ENCODE data around the gene NECTIN3.

The NECTIN3 gene

DNA sequence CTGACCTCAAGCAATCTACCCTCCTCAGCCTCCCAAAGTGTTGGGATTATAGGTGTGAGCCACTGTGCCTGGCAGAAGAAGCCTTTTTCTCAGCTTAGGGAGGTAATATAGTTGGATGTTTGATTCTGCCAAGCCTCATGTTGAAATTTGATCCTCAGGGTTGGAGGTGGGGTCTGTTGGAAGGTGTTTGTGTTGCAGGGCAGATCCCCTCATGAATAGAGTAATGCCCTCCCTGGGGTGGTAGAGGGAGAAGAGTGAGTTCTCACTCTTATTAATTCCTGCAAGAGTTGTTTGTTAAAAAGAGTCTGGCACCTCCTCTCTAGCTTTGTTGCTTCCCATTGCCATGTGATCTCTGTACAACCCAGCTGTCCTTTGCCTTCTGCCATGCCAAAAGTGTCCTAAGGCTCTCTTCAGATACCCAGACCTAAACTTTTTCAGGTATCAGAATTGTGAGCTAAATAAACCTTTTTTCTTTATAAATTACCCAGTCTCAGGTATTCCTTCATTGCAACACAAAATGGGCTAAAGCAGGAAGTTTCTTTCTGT, 16.4 kb downstream of the NECTIN3 start:
- Histone ChIP-seq H3K4me2 (ENCODE audit: low read length) (no peak overlapping the region), H3K9ac (ENCODE audit: low read depth, low read length) (no peak overlapping the region), H3K4me1 (ENCODE audit: control insufficient read depth, insufficient read depth, low read length) (no peaks in the 10 kb centered on the region), H3K4me3 (ENCODE audit: low read length) (no peak overlapping the region), H3K36me3 (ENCODE audit: insufficient read depth, low read length) (no peaks in the 10 kb centered on the region), H3K9me3 (replicated peaks; ENCODE audit: low read length) (no peaks in the 10 kb centered on the region), H3K27me3 (ENCODE audit: control insufficient read depth, insufficient read depth, low read length) (no peaks in the 10 kb centered on the region)

DNA sequence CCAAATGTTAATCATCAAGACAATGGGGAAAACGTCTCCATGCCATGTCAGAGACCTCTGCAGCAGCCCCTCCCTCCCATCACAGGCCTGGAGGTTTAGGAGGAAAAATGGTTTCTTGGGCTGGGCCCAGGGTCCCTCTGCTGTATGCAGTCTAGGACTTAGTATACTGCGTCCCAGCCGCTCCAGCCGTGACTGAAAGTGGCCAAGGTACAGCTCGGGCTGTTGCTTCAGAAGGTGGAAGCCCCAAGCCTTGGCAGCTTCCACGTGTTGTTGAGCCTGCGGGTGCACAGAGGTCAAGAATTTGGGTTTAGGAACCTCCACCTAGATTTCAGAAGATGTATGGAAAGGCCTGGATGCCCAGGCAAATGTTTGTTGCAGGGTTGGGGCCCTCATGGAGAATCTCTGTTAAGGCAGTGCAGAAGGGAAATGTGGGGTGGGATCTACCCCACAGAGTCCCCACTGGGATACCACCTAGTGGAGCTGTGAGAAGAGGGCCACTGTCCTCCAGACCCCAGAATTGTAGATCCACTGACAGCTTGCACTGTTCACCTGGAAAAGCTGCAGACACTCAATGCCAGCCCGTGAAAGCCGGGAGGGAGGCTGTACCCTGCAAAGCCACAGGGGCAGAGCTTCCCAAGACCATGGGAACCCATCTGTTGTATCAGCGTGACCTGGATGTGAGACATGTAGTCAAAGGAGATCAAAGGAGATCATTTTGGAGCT, 25.0 kb downstream of the NECTIN3 start:
- Histone ChIP-seq H3K4me2 (ENCODE audit: low read length) (no peak overlapping the region), H3K4me3 (ENCODE audit: low read length) (no peak overlapping the region), H3K27me3 (ENCODE audit: control insufficient read depth, insufficient read depth, low read length) (no peaks in the 10 kb centered on the region), H3K9ac (ENCODE audit: low read depth, low read length) (no peak overlapping the region), H3K36me3 (ENCODE audit: insufficient read depth, low read length) (no peaks in the 10 kb centered on the region), H3K9me3 (replicated peaks; ENCODE audit: low read length) (no peaks in the 10 kb centered on the region), H3K4me1 (ENCODE audit: control insufficient read depth, insufficient read depth, low read length) (no peaks in the 10 kb centered on the region)

DNA sequence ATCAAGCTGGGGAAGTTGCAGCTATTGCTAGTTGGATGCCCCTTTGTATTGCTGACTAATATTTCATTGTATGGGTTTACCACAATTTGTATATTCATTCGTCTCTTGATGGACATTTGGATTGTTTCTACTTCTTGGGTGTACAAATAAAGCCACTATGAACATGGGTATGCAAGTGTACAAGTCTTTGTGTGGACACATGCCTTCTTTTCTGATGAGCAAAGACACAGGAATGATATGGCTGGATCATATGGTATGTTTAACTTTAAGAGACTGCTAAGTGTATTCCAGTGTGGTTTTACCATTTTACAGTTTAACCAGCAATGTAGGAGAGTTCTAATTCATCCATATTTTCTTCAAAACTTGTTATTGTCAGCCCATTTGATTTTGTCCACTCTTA, 32.2 kb downstream of the NECTIN3 start:
- Histone ChIP-seq H3K4me2 (ENCODE audit: low read length) (no peak overlapping the region), H3K9ac (ENCODE audit: low read depth, low read length) (no peak overlapping the region), H3K27me3 (ENCODE audit: control insufficient read depth, insufficient read depth, low read length) (no peaks in the 10 kb centered on the region), H3K4me3 (ENCODE audit: low read length) (no peak overlapping the region), H3K36me3 (ENCODE audit: insufficient read depth, low read length) (no peaks in the 10 kb centered on the region), H3K9me3 (replicated peaks; ENCODE audit: low read length) (no peaks in the 10 kb centered on the region), H3K4me1 (ENCODE audit: control insufficient read depth, insufficient read depth, low read length) (no peaks in the 10 kb centered on the region)

DNA sequence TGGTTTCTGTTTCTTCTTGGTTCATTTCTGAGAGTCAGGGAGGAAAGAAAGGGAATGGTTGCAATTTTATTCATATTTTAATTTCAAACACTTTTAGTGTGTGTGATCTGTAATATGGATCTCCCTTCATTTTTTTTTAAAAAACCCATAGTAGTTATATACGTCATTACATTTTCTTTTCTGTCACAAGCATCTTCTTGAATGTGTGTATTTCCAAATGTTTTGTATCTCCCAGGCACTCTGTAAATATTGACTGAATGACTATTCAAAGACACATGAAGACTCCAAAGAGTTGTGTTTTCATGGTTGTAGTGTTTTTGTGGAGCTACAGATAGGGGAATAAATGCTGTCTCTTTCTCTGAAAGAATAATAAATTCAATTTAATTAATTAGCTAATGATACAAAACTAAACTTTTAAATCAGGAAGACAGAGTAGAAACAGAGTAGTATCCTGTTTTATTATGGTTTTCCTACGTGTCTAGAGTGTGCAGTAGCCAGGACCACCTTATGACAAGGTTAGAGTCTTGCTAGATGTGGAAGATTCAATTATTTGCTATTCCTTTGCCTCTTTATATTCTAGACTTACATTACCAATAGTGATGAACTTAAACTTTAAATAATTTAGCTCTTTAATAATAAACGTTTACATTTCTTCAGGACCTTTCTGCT, 35.5 kb downstream of the NECTIN3 start:
- Histone ChIP-seq H3K36me3 (ENCODE audit: insufficient read depth, low read length) (no peaks in the 10 kb centered on the region), H3K9ac (ENCODE audit: low read depth, low read length) (no peak overlapping the region), H3K27me3 (ENCODE audit: control insufficient read depth, insufficient read depth, low read length) (no peaks in the 10 kb centered on the region), H3K9me3 (replicated peaks; ENCODE audit: low read length) (no peaks in the 10 kb centered on the region), H3K4me2 (ENCODE audit: low read length) (no peak overlapping the region), H3K4me3 (ENCODE audit: low read length) (no peak overlapping the region), H3K4me1 (ENCODE audit: control insufficient read depth, insufficient read depth, low read length) (no peaks in the 10 kb centered on the region)

DNA sequence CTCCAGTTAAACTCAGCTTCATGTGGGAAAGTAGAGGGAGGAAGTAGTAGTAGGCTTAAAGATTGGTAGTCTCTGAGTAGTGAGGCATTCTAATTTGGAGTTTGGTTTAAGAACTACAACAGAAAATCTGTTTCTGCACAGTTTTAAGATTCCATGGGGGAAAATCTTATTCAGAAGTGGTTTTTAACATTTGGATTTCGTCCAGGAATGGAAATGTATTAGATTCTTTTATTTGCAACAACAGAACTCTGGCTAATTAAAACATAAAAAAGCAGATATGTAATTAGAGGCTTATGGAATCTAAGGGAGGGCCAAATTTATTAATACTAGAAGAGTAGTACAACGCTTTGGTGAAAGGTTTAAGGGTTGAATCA, 36.0 kb downstream of the NECTIN3 start:
- H3K36me3 ChIP-seq (ENCODE audit: insufficient read depth, low read length): no peaks in the 10 kb centered on the region
- H3K4me1 ChIP-seq (ENCODE audit: control insufficient read depth, insufficient read depth, low read length): peaks cover under 1% of the 10 kb centered on the region
- H3K9ac ChIP-seq (ENCODE audit: low read depth, low read length): no peak overlapping the region
- H3K4me2 ChIP-seq (ENCODE audit: low read length): no peak overlapping the region
- no peaks in the 10 kb centered on the region for H3K27me3 ChIP-seq (ENCODE audit: control insufficient read depth, insufficient read depth, low read length)
- no peak overlapping the region for H3K4me3 ChIP-seq (ENCODE audit: low read length)
- H3K9me3 ChIP-seq (replicated peaks; ENCODE audit: low read length): no peaks in the 10 kb centered on the region

DNA sequence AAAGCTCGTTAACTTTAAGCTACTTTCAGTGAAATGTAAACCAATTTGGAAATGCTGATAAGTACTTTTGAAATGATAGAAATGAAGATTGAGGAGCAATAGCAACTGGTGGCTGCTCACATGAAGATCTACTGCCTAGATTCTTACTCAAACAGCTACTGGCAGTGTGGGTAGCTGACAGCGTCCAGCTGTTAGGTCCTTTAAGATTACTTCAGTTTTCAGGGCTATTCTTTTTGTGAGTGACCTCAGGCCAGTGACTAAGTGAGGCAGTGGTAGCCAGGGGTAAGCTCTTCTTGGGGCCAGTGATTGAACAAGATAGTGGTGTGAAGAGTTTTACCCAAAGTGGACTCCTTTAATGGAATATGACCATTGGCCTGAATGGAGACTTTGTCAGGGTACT, 41.3 kb downstream of the NECTIN3 start:
- no peak overlapping the region for H3K9ac ChIP-seq (ENCODE audit: low read depth, low read length)
- H3K27me3 ChIP-seq (ENCODE audit: control insufficient read depth, insufficient read depth, low read length): no peaks in the 10 kb centered on the region
- H3K9me3 ChIP-seq (replicated peaks; ENCODE audit: low read length): no peaks in the 10 kb centered on the region
- H3K4me2 ChIP-seq (ENCODE audit: low read length): no peak overlapping the region
- H3K4me3 ChIP-seq (ENCODE audit: low read length): no peak overlapping the region
- no peaks in the 10 kb centered on the region for H3K36me3 ChIP-seq (ENCODE audit: insufficient read depth, low read length)
- peaks cover 3% of the 10 kb centered on the region for H3K4me1 ChIP-seq (ENCODE audit: control insufficient read depth, insufficient read depth, low read length)

DNA sequence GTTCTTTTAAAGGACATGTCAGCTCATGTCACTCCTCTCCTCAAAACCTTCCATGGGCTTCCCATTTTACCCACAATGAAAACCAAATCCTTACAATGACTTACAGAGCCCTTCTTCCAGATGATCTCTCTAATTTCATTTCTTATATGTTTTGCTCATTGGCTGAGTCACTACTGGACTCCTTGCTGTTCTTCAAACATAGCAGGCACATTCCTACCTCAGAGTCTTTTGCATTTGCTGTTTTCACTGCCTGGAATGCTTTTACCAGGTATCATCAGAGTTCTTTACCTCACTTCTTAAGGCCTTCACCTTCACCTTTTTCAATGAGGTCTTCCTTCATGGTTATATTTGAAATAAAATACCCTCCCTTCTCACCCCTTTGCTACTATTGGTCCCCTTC, 57.3 kb downstream of the NECTIN3 start:
- Histone ChIP-seq H3K4me2 (ENCODE audit: low read length) (no peak overlapping the region), H3K27me3 (ENCODE audit: control insufficient read depth, insufficient read depth, low read length) (no peaks in the 10 kb centered on the region), H3K4me1 (ENCODE audit: control insufficient read depth, insufficient read depth, low read length) (no peaks in the 10 kb centered on the region), H3K9me3 (replicated peaks; ENCODE audit: low read length) (no peaks in the 10 kb centered on the region), H3K4me3 (ENCODE audit: low read length) (no peak overlapping the region), H3K9ac (ENCODE audit: low read depth, low read length) (no peak overlapping the region), H3K36me3 (ENCODE audit: insufficient read depth, low read length) (peaks cover 19% of the 10 kb centered on the region)

DNA sequence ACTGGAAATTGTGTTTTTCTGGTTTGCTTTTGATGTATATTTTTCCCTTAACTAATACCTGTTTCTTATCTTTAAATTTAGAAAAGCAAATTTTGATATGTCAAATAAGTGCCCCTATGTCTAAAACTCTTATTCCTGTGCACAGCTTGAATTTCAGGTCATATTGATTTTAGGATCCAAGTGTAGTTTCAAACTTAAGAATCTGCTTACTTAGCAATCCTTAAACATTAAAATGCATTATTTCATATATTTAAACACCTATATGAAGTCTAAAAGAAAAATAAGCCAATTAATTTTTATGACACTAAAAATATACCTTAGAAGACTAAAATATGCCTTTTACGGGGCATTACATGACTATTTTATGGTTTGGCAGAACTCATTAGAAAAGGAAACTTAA, 59.2 kb downstream of the NECTIN3 start:
- Histone ChIP-seq H3K4me2 (ENCODE audit: low read length) (no peak overlapping the region), H3K36me3 (ENCODE audit: insufficient read depth, low read length) (peaks cover 23% of the 10 kb centered on the region), H3K4me3 (ENCODE audit: low read length) (no peak overlapping the region), H3K9ac (ENCODE audit: low read depth, low read length) (no peak overlapping the region), H3K4me1 (ENCODE audit: control insufficient read depth, insufficient read depth, low read length) (no peaks in the 10 kb centered on the region), H3K27me3 (ENCODE audit: control insufficient read depth, insufficient read depth, low read length) (no peaks in the 10 kb centered on the region), H3K9me3 (replicated peaks; ENCODE audit: low read length) (no peaks in the 10 kb centered on the region)

DNA sequence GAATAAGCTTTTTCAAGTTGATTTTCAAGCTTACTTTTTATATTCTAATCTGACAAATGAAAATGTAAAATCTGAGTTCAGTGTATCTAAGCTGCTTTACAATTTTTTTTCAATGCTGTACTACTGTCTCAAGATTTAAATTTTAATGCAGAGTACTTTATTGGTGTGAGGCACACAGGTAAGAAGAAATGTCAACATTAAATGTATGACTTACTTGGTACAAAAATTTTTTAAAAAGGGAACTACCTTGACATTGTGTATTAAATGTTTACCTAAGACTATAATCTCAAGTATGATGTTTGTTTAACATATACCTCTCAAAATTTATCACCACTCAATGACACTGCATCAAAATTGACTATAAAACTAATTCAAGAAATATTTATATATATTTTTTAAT, 62.7 kb downstream of the NECTIN3 start:
- Histone ChIP-seq H3K9me3 (replicated peaks; ENCODE audit: low read length) (no peaks in the 10 kb centered on the region), H3K4me2 (ENCODE audit: low read length) (no peak overlapping the region), H3K27me3 (ENCODE audit: control insufficient read depth, insufficient read depth, low read length) (no peaks in the 10 kb centered on the region), H3K36me3 (ENCODE audit: insufficient read depth, low read length) (peaks cover 9% of the 10 kb centered on the region), H3K4me3 (ENCODE audit: low read length) (no peak overlapping the region), H3K9ac (ENCODE audit: low read depth, low read length) (no peak overlapping the region), H3K4me1 (ENCODE audit: control insufficient read depth, insufficient read depth, low read length) (no peaks in the 10 kb centered on the region)

DNA sequence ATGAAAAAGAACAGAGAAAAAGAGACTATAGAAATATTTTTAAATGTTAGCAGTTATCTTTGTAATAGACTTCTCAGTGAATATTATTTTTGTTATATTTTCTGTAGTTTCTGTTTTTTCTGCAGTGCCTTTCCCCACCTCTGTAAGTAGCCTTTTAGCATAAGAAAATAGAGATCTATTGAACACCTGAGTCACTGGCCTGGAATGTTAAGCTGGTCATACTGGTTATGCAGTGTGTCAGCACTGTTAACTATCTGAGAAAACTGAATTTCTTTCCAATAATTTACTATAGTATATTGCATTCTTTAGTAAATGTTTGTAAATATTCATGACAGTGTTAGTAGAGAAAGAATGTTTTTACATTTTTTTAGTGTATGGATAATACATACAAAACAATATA, 79.8 kb downstream of the NECTIN3 start:
- peaks cover 21% of the 10 kb centered on the region for H3K4me1 ChIP-seq (ENCODE audit: control insufficient read depth, insufficient read depth, low read length)
- H3K9me3 ChIP-seq (replicated peaks; ENCODE audit: low read length): no peaks in the 10 kb centered on the region
- no peak overlapping the region for H3K9ac ChIP-seq (ENCODE audit: low read depth, low read length)
- H3K27me3 ChIP-seq (ENCODE audit: control insufficient read depth, insufficient read depth, low read length): no peaks in the 10 kb centered on the region
- H3K36me3 ChIP-seq (ENCODE audit: insufficient read depth, low read length): peaks cover 8% of the 10 kb centered on the region
- no peak overlapping the region for H3K4me3 ChIP-seq (ENCODE audit: low read length)
- H3K4me2 ChIP-seq (ENCODE audit: low read length): no peak overlapping the region

DNA sequence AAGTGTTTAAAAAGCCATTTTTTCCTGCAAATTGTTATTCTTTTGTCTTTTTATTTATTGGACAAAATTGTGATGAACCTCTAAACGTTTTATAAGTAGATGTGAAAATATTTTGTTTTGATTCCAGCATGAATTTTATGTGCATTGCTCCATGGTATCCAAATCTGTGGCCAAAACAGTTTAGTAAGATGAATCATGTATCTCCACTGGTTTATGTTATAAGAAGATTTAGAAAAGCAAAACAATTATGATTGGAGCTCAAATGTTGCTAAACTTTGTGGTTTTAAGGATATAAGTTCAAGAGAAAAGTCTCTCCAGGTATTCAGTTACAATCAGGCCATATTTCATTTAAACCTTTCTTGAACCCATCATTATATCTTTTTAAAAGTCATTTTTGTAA, 80.9 kb downstream of the NECTIN3 start:
- Histone ChIP-seq H3K4me3 (ENCODE audit: low read length) (no peak overlapping the region), H3K4me2 (ENCODE audit: low read length) (peak overlapping the region; percentile 45), H3K27me3 (ENCODE audit: control insufficient read depth, insufficient read depth, low read length) (no peaks in the 10 kb centered on the region), H3K9me3 (replicated peaks; ENCODE audit: low read length) (no peaks in the 10 kb centered on the region), H3K36me3 (ENCODE audit: insufficient read depth, low read length) (peaks cover 5% of the 10 kb centered on the region), H3K4me1 (ENCODE audit: control insufficient read depth, insufficient read depth, low read length) (peaks cover 21% of the 10 kb centered on the region), H3K9ac (ENCODE audit: low read depth, low read length) (peak overlapping the region; percentile 27)

DNA sequence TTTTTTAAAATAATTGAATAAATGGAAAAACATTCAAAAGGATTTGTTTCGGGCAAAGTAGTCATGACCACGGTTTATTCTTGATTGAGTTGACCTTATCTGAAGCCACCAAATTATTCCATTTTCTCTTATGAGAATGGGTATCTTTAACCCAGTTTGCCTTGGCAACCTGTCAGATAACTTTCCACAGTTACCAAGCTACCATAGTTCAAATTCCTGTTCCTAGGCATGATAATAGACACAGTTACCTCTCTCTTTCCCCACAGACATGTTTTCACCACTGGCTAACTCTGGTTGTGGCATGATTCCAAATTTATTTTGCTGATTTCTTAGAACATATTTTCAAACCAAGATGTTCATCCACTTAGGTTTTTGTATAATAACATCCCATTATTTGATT, 84.9 kb downstream of the NECTIN3 start:
- no peaks in the 10 kb centered on the region for H3K27me3 ChIP-seq (ENCODE audit: control insufficient read depth, insufficient read depth, low read length)
- H3K4me1 ChIP-seq (ENCODE audit: control insufficient read depth, insufficient read depth, low read length): peaks cover 14% of the 10 kb centered on the region
- no peaks in the 10 kb centered on the region for H3K9me3 ChIP-seq (replicated peaks; ENCODE audit: low read length)
- H3K4me3 ChIP-seq (ENCODE audit: low read length): no peak overlapping the region
- H3K36me3 ChIP-seq (ENCODE audit: insufficient read depth, low read length): peaks cover 6% of the 10 kb centered on the region
- no peak overlapping the region for H3K9ac ChIP-seq (ENCODE audit: low read depth, low read length)
- no peak overlapping the region for H3K4me2 ChIP-seq (ENCODE audit: low read length)

Data from skeletal muscle satellite cell (primary cell).